HUDEP-2 (cell line): Measurements from ENCODE around the gene CAMSAP1.

Experiments
- DNase-seq, 76 experiments: peaks; one replicate each; lab custom pipeline; 2025; ENCODE audit not compliant: unreplicated experiment in 76 of 76; lab: John Stamatoyannopoulos, UW

The CAMSAP1 gene

GRCh38 chr9:135818718-135819475, 88.4 kb downstream of the CAMSAP1 start:
- DNase-seq = no peak

- no peak for DNase-seq
These were observed 89.2 kb downstream of the CAMSAP1 start for GRCh38 chr9:135817951-135818717.

- no peak for DNase-seq
These were observed 90.7 kb downstream of the CAMSAP1 start for GRCh38 chr9:135816651-135816970.

- no peak for DNase-seq
These were observed 91.3 kb downstream of the CAMSAP1 start for GRCh38 chr9:135815830-135816650.

GRCh38 chr9:135815413-135815812, 91.9 kb downstream of the CAMSAP1 start:
- no peak for DNase-seq

GRCh38 chr9:135814421-135815095, 92.8 kb downstream of the CAMSAP1 start:
- no peak for DNase-seq

- no peak for DNase-seq
These were observed 93.6 kb downstream of the CAMSAP1 start for GRCh38 chr9:135813671-135814290.

- DNase-seq = no peak
These were observed 94.4 kb downstream of the CAMSAP1 start for GRCh38 chr9:135812961-135813360.

GRCh38 chr9:135811801-135812200, 95.5 kb downstream of the CAMSAP1 start:
- DNase-seq = no peak

- DNase-seq = no peak
These were observed 96.4 kb downstream of the CAMSAP1 start for GRCh38 chr9:135810806-135811575.

- DNase-seq = no peak
These were observed 98.2 kb downstream of the CAMSAP1 start for GRCh38 chr9:135809166-135809565.

- DNase-seq = no peak
These were observed 101.8 kb downstream of the CAMSAP1 start for GRCh38 chr9:135805422-135806022.

- DNase-seq = peak in 7 of 76 experiments; percentile 6 to 16 (median 8)
These were observed 102.5 kb downstream of the CAMSAP1 start for GRCh38 chr9:135804581-135805421.

- no peak for DNase-seq
These were observed 103.9 kb downstream of the CAMSAP1 start for GRCh38 chr9:135803441-135803840.

- DNase-seq = no peak
These were observed 104.4 kb downstream of the CAMSAP1 start for GRCh38 chr9:135802876-135803419.

- no peak for DNase-seq
These were observed 106.3 kb downstream of the CAMSAP1 start for GRCh38 chr9:135801070-135801469.

GRCh38 chr9:135799261-135799660, 108.1 kb downstream of the CAMSAP1 start:
- no peak for DNase-seq

- no peak for DNase-seq
These were observed 109.1 kb downstream of the CAMSAP1 start for GRCh38 chr9:135798263-135798585.
